ENCODE results near the gene RYR1.
"Not testable (repeated sequence)": the region's sequence is repeated elsewhere in the genome, so short reads cannot be mapped to it uniquely, and the experiment has no call there.

Gene RYR1

DNA sequence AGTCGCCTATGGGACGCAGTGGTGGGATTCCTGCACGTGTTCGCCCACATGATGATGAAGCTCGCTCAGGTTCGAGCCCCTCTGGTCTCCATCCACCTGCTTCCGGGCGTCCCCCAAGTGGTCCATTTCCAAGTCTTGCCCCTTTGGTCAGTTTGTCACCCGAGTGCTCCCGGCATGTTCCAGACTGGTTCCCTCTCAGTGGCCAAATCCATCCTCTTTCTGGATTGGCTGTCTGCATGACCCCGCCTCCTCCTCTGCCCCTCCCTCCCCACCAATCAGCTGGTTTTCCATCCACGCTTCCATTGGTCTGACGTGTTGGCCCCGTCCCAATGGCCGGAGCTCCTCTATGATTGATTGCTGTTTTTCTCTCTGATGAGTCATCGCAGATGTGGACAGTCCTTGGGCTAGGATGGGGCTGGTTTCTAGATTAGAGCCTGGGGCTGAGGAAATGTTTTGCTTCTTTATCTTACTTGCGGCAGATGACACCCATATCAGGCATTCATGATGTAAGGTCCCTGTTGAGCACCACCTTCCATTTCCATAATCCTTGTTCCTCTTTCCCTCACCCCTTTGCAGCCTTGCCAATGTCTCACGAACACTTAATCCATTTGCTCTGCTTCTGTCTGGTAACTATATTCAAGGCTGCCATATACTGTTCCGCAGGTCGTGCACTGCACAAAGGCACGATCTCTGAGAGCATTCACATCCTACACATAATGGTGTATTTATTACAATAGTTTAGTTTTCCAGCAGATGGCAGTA lies 110.5 kb downstream of the RYR1 start:
- Mint-ChIP-seq H3K9me3 (peaks cover 3% of the 10 kb centered on the region), H3K27me3 (no peaks in the 10 kb centered on the region), H3K4me3 (peak overlapping the region; percentile 12), H3K4me1 (ENCODE audit: low read depth) (peaks cover 31% of the 10 kb centered on the region), H3K27ac (peak overlapping the region; percentile 78), H3K36me3 (ENCODE audit: low read depth) (no peaks in the 10 kb centered on the region)
- DNase-seq, result peak; percentile 49

DNA sequence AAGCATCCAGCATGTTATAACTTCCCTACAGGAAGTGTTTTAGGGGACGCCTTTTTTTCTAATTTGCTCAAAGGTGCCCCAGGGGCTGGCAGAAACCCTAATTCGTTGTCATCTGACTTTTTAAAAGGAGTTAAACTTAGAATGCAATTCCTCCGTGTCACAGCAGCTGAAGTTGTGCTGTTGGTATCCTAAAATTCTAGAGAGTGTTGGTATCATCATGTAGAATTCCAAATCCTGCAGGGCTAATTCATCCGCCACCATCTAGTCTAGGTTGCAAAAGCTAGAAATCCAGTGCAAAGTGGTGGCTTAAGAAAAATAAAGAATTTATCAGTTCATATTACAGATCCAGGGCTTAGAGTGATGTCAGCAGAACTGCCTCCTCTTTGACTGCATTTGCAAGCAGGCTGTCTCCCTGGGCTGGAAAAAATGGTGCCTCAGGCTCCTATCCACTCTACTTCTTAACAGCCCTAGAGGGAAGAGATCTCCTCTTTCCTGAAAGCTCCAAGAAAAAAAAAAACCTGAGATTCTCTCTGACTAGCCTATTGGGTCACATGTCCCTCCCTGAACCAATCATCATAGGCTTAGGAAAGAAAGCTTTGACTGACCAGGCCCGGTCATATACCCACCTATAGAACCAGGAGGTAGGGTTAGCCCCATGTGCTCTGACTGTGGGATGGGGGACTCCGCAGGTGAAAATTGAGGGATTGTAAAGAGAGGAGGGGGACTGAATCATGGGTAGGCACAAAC lies 111.3 kb downstream of the RYR1 start:
- peaks cover 24% of the 10 kb centered on the region for H3K4me1 Mint-ChIP-seq (ENCODE audit: low read depth)
- no peaks in the 10 kb centered on the region for H3K27me3 Mint-ChIP-seq
- no peak for DNase-seq
- H3K36me3 Mint-ChIP-seq (ENCODE audit: low read depth), result no peaks in the 10 kb centered on the region
- H3K27ac Mint-ChIP-seq, result peak overlapping the region; percentile 78
- H3K9me3 Mint-ChIP-seq, result peaks cover 3% of the 10 kb centered on the region
- H3K4me3 Mint-ChIP-seq, result no peak overlapping the region

DNA sequence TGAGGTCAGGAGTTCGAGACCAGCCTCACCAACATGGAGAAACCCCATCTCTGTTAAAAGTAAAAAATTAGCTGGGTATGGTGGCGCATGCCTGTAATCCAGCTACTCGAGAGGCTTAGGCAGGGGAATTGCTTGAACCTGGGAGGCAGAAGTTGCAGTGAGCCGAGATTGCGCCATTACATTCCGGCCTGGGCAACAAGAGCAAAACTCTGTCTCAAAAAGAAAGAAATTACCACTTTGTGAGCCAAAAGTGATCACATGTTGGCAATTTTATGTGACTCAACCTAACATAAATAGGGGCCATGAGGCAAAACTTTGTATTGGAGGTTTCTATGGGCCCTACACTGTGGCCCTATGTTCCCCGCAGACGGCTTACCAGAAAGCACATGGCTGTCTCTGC lies 112.1 kb downstream of the RYR1 start:
- H3K4me3 Mint-ChIP-seq, result no peak overlapping the region
- peaks cover 23% of the 10 kb centered on the region for H3K4me1 Mint-ChIP-seq (ENCODE audit: low read depth)
- no peak overlapping the region for H3K27ac Mint-ChIP-seq
- no peaks in the 10 kb centered on the region for H3K27me3 Mint-ChIP-seq
- H3K9me3 Mint-ChIP-seq, result peaks cover 3% of the 10 kb centered on the region
- H3K36me3 Mint-ChIP-seq (ENCODE audit: low read depth), result no peaks in the 10 kb centered on the region
- no peak for DNase-seq

DNA sequence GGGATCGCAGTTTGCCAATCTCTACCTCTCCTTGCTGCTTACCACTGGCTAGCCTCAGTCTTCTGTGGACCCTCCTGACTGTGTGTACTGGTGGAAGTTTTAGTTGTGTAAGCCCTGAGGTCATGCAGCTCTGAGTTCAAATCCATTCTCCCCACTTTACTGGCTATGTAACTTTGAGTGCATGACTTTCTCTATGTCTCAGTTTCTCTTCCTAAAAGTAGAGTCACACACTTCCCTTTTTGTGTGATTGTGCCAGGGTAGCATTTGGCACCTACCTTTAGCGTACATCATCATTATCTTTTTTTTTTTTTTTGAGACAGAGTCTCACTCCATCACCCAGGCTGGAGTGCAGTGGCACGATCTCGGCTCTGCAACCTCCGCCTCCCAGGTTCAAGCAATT lies 113.9 kb downstream of the RYR1 start:
- no peak for DNase-seq
- Mint-ChIP-seq H3K4me3 (no peak overlapping the region), H3K4me1 (ENCODE audit: low read depth) (peaks cover 32% of the 10 kb centered on the region), H3K36me3 (ENCODE audit: low read depth) (no peaks in the 10 kb centered on the region), H3K27me3 (no peaks in the 10 kb centered on the region), H3K9me3 (no peaks in the 10 kb centered on the region), H3K27ac (no peak overlapping the region)

DNA sequence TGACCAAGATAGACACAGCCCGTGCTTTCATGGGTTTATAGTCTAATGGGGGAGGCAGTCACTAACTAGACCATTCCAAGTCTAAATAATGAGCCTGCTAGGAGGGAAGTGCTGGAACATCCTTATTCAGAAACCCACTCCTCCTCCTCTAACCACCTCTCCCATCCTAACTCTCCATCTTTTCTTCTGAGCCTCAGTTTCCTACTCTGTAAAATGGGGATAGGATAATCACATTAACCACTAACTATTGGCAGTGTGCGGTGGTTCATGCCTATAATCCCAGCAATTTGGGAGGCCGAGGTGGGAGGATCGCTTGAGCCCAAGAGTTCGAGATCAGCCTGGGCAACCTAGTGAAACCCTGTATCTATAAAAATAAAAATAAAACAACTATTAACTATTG lies 115.6 kb downstream of the RYR1 start:
- Mint-ChIP-seq H3K4me3 (no peak overlapping the region), H3K27ac (no peak overlapping the region), H3K27me3 (no peaks in the 10 kb centered on the region), H3K36me3 (ENCODE audit: low read depth) (no peaks in the 10 kb centered on the region), H3K4me1 (ENCODE audit: low read depth) (peaks cover 37% of the 10 kb centered on the region), H3K9me3 (no peaks in the 10 kb centered on the region)
- no peak for DNase-seq

DNA sequence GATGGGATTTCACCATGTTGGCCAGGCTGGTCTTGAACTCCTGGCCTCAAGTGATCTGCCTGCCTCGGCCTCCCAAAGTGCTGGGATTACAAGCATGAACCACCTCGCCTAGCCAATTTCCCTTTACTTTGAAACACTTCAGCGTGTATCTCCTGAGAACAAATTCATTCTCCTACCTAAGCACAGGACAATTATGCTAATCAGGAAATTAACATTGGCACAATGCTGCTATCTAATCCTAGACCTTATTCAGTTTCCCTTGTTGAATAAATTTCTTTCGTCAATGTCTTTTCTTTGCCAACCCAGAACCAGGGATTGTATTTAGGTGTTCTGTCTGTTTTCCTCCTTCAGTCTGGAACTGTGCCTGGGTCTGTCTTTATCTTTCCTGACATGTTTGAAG lies 116.5 kb downstream of the RYR1 start:
- H3K27me3 Mint-ChIP-seq, result no peaks in the 10 kb centered on the region
- H3K4me1 Mint-ChIP-seq (ENCODE audit: low read depth), result peaks cover 35% of the 10 kb centered on the region
- no peaks in the 10 kb centered on the region for H3K9me3 Mint-ChIP-seq
- no peak overlapping the region for H3K4me3 Mint-ChIP-seq
- H3K36me3 Mint-ChIP-seq (ENCODE audit: low read depth), result no peaks in the 10 kb centered on the region
- H3K27ac Mint-ChIP-seq, result no peak overlapping the region
- no peak for DNase-seq

DNA sequence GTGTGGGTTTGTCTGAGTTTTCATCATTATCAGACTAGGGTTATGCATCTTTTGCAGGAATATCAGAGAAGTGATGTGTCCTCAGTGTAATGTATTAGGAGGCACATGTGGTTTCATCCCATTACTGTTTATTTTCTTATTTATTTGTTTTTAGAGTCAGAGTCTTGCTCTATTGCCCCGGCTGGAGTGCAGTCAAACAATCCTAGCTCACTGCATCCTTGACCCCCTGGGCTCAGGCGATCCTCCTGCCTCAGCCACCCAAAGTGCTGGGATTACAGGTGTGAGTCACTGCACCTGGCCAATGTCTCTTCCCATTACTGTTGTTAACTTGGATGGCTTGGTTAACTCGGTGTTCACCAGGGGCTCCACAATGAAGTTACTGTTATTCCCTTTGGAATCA lies 116.9 kb downstream of the RYR1 start:
- no peak for DNase-seq
- H3K9me3 Mint-ChIP-seq, result no peaks in the 10 kb centered on the region
- H3K36me3 Mint-ChIP-seq (ENCODE audit: low read depth), result no peaks in the 10 kb centered on the region
- H3K27ac Mint-ChIP-seq, result no peak overlapping the region
- peaks cover under 1% of the 10 kb centered on the region for H3K27me3 Mint-ChIP-seq
- no peak overlapping the region for H3K4me3 Mint-ChIP-seq
- peaks cover 35% of the 10 kb centered on the region for H3K4me1 Mint-ChIP-seq (ENCODE audit: low read depth)

DNA sequence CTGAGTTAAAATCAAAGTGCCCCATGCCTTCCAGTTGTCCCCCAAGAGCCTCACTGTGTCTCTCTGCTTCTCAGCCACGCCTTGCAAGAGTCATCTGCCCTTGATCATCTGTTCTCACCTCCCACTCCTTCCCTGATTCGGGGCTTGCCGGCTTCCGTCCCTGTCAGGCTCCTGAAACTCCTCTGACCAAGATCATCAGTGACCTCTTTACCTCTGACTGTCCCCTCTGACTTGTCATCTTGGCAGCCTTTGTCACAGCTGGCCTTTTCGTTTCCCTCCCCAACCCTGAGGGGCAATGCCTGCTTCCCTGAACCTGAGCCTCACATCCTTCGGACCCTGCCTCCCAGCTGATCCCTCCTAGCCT lies 117.9 kb downstream of the RYR1 start:
- Mint-ChIP-seq H3K27ac (peak overlapping the region; percentile 83), H3K9me3 (no peaks in the 10 kb centered on the region)
- peak; percentile 70 for DNase-seq

DNA sequence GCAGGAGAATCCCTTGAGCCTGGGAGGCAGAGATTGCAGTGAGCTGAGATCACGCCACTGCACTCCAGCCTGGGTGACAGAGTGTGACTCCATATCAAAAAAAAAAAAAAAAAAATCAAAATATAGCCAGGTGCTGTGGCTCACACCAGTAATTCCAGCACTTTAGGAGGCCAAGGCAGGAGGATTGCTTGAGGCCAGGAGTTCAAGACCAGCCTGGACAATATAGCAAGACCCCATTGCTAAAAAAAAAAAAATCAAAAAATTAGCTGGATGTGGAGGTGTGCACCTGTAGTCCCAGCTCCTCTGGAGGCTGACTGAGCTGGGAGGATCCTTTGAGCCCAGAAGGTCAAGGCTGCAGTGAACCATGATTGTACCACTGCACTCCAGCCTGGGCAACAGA lies 119.7 kb downstream of the RYR1 start:
- not testable (repeated sequence) for H3K27ac Mint-ChIP-seq
- H3K4me1 Mint-ChIP-seq (ENCODE audit: low read depth), result peaks cover 45% of the 10 kb centered on the region

More for the DNA sequence above, 117.9 kb downstream of the RYR1 start:
- Mint-ChIP-seq H3K36me3 (ENCODE audit: low read depth) (no peaks in the 10 kb centered on the region), H3K4me1 (ENCODE audit: low read depth) (peaks cover 37% of the 10 kb centered on the region), H3K27me3 (peaks cover 3% of the 10 kb centered on the region), H3K4me3 (peak overlapping the region; percentile 24)

DNA sequence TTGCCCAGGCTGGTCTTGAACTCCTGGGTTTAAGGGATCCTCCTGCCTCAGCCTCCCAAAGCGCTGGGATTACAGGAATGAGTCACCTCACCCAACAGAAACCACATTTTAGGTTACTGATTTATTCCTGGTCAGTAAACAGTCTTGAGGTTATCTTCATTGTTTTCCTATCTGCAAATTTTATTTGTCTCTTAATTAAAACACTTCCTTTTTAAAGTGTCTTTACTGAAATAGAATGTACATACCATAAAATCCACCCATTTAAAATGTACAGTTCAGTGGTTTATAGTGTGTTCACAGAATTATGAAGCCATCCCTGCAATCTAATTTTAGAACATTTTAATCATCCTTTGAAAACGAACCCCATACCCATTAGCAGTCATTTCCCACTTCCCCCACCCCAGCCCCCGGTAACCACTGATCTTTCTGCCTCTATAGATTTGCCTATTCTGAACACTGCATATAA lies 121.2 kb downstream of the RYR1 start:
- H3K27ac Mint-ChIP-seq, result no peak overlapping the region
- peaks cover 3% of the 10 kb centered on the region for H3K27me3 Mint-ChIP-seq
- H3K9me3 Mint-ChIP-seq, result no peaks in the 10 kb centered on the region
- H3K4me1 Mint-ChIP-seq (ENCODE audit: low read depth), result peaks cover 54% of the 10 kb centered on the region
- no peaks in the 10 kb centered on the region for H3K36me3 Mint-ChIP-seq (ENCODE audit: low read depth)
- no peak overlapping the region for H3K4me3 Mint-ChIP-seq
- DNase-seq, result no peak

More for the DNA sequence above, 119.7 kb downstream of the RYR1 start:
- not testable (repeated sequence) for H3K36me3 Mint-ChIP-seq (ENCODE audit: low read depth); H3K27me3 Mint-ChIP-seq; H3K4me3 Mint-ChIP-seq; H3K9me3 Mint-ChIP-seq; DNase-seq

DNA sequence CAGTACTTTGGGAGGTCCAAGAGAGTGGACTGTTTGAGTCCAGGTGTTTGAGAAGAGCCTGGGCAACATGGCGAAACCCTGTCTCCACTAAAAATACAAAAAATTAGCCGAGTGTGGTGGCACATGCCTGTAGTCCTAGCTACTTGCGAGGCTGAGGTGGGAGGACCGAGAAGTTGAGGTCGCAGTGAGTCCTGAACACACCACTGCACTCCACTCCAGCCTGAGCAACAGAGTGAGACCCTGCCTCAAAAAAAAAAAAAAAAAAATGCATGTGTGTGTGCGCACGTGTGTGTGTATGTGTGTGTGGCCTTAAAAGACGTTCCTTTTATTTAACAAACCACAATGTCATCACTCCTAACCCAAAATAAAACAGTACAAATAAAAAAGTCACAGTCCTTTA lies 121.7 kb downstream of the RYR1 start:
- Mint-ChIP-seq H3K4me3 (no peak overlapping the region), H3K27me3 (peaks cover 3% of the 10 kb centered on the region), H3K36me3 (ENCODE audit: low read depth) (no peaks in the 10 kb centered on the region), H3K27ac (no peak overlapping the region), H3K9me3 (no peaks in the 10 kb centered on the region), H3K4me1 (ENCODE audit: low read depth) (peaks cover 59% of the 10 kb centered on the region)
- DNase-seq, result no peak

DNA sequence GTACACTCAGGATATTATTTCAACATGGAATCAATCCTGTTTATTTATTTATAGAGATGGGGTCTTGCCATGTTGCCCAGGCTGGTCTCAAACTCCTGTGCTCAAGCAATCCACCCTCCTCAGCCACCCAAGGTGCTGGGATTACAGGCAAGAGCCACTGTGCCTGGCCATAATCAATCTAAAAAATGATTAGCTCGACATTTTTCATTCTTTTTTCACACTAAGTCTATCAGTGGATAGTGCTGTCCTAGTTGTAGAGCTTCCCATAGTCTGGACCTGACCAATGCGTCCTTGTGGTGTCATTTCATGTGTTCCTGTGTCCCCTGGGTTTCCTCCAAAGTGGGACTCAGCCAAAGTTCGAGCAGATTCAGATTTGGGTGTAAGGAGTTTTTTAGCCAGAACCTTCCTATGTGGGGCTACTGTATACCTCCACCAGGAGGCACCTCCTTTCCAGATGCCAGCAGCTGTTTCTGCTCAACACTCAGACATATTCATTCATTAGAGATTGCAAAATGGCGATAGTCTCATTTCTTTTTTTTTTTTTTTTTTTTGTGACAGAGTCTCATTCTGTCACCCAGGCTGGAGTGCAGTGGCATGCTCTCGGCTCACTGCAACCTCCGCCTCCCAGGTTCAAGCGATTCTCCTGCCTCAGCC lies 123.2 kb downstream of the RYR1 start:
- H3K36me3 Mint-ChIP-seq (ENCODE audit: low read depth), result no peaks in the 10 kb centered on the region
- peaks cover 3% of the 10 kb centered on the region for H3K27me3 Mint-ChIP-seq
- H3K4me1 Mint-ChIP-seq (ENCODE audit: low read depth), result peaks cover 52% of the 10 kb centered on the region
- no peak overlapping the region for H3K27ac Mint-ChIP-seq
- no peak for DNase-seq
- no peaks in the 10 kb centered on the region for H3K9me3 Mint-ChIP-seq
- H3K4me3 Mint-ChIP-seq, result no peak overlapping the region

DNA sequence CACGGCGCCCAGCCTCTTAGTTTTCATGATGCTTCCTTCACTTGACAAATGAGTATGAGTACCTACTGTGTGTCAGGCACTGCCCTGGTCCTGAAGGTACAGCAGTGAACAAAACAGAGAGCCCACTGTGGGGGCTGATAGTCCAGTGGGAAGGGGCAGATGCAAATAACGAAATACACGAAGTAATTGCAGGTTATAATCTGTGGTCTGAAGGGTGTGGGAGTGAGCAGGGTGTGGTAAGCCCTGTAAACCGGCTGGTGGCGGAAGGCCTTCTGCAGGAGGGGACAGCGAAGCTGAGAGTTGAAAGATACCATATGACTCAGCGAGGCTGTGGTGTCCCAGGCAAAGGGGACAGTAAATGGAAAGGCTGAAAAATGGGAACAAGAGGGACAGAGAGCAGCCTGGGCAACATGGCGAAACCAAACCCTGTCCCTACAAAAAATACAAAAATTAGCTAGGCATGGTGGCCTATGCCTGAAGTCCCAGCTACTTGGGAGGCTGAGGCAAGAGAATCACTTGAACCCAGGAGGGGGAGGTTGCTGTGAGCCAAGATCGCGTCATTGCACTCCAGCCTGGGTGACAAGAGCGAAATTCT lies 123.8 kb downstream of the RYR1 start:
- Mint-ChIP-seq H3K27ac (no peak overlapping the region), H3K9me3 (no peaks in the 10 kb centered on the region), H3K4me3 (no peak overlapping the region), H3K4me1 (ENCODE audit: low read depth) (peaks cover 55% of the 10 kb centered on the region), H3K36me3 (ENCODE audit: low read depth) (no peaks in the 10 kb centered on the region), H3K27me3 (peaks cover 10% of the 10 kb centered on the region)
- peak; percentile 45 for DNase-seq

DNA sequence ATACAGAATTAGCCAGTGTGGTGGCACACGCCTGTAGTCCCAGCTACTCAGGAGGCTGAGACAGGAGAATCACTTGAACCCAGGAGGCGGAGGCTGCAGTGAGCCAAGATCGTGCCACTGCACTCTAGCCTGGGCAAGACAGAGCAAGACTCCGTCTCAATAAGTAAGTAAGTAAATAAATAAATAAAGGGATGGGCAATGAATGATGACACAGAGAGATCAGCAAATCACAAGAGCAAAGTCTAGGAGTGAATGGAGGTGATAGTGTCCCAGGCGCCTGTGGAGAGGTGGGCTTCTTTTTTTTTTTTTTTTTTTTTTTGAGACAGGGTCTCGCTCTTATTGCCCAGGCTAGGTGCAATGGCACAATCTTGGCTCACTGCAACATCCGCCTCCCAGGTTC lies 125.4 kb downstream of the RYR1 start:
- H3K36me3 Mint-ChIP-seq (ENCODE audit: low read depth); H3K9me3 Mint-ChIP-seq; DNase-seq; H3K4me3 Mint-ChIP-seq: not testable (repeated sequence)
- Mint-ChIP-seq H3K27me3 (peaks cover 22% of the 10 kb centered on the region), H3K27ac (peak overlapping the region; percentile 76), H3K4me1 (ENCODE audit: low read depth) (peaks cover 55% of the 10 kb centered on the region)
